ENCODE results near the gene FAM117A. TPM values are rescaled to one million over a fixed set of nuclear protein-coding genes. Genes with fewer than 3 reads are reported as not detected.

Gene FAM117A
- total RNA-seq, 1 experiment from 2014 or later: 10.1 TPM

GRCh38 chr17:49699966-49700575 is 63.9 kb downstream of the FAM117A start:
- no TSS peak for BruUV-seq (replicated peaks)
- CTCF ChIA-PET: interaction anchor here (0.6 kb wide), 1 partner anchor 290 kb away, joined by 3 read pairs; no protein-coding TSS in a partner anchor
- Histone ChIP-seq H3K9me3 (ENCODE audit: low read depth, low read length, poor library complexity, severe bottlenecking) (no peaks in the 10 kb centered on the region), H3K36me3 (ENCODE audit: insufficient read depth, low read length, poor library complexity, severe bottlenecking) (peaks cover 44% of the 10 kb centered on the region), H3K4me1 (ENCODE audit: insufficient read depth, low read length, poor library complexity, severe bottlenecking) (no peaks in the 10 kb centered on the region), H3K27me3 (replicated peaks; ENCODE audit: insufficient read depth, low read depth, low read length, poor library complexity) (no peaks in the 10 kb centered on the region), H3K27ac (ENCODE audit: low read depth, low read length, poor library complexity, severe bottlenecking) (no peak overlapping the region), H3K4me3 (ENCODE audit: low read depth, low read length, poor library complexity, severe bottlenecking) (no peak overlapping the region)
- POLR2A ChIA-PET (ENCODE audit: low non-redundant PET): interaction anchor here (0.6 kb wide), 2 partner anchors 64 to 156 kb away, joined by 3 to 6 read pairs; partner anchors contain the start of gene FAM117A
- no peak for DNase-seq (ENCODE audit: low spot score)
- intact Hi-C loops (cut with micrococcal nuclease; ENCODE audit: unreplicated experiment): loop anchor here (5.0 to 10.0 kb wide), 2 partner anchors 265 to 297 kb away; partner anchors contain the start of gene DLX3
- no peak for TF ChIP-seq EZH2 (IDR thresholded peaks at IDR 0.05; ENCODE audit: borderline replicate concordance, low read depth, low read length, poor library complexity, severe bottlenecking)
- TF ChIP-seq CTCF (conservative IDR thresholded peaks at IDR 0.05; ENCODE audit: low read depth, low read length): no peak

GRCh38 chr17:49698005-49698404 is 65.9 kb downstream of the FAM117A start:
- H3K9me3 ChIP-seq (ENCODE audit: low read depth, low read length, poor library complexity, severe bottlenecking): no peaks in the 10 kb centered on the region
- H3K36me3 ChIP-seq (ENCODE audit: insufficient read depth, low read length, poor library complexity, severe bottlenecking): peaks cover 24% of the 10 kb centered on the region
- ChIA-PET POLR2A (ENCODE audit: low non-redundant PET) (no interaction called here), CTCF (no interaction called here)
- DNase-seq (ENCODE audit: low spot score): no peak
- H3K4me3 ChIP-seq (ENCODE audit: low read depth, low read length, poor library complexity, severe bottlenecking): no peak overlapping the region
- no TSS peak for BruUV-seq (replicated peaks)
- no peaks in the 10 kb centered on the region for H3K27me3 ChIP-seq (replicated peaks; ENCODE audit: insufficient read depth, low read depth, low read length, poor library complexity)
- H3K4me1 ChIP-seq (ENCODE audit: insufficient read depth, low read length, poor library complexity, severe bottlenecking): no peaks in the 10 kb centered on the region
- intact Hi-C loops (cut with micrococcal nuclease; ENCODE audit: unreplicated experiment): loop anchor here (5.0 to 10.0 kb wide), 2 partner anchors 263 to 299 kb away; partner anchors contain the start of gene DLX3
- H3K27ac ChIP-seq (ENCODE audit: low read depth, low read length, poor library complexity, severe bottlenecking): no peak overlapping the region
- TF ChIP-seq CTCF (conservative IDR thresholded peaks at IDR 0.05; ENCODE audit: low read depth, low read length): no peak
- TF ChIP-seq EZH2 (IDR thresholded peaks at IDR 0.05; ENCODE audit: borderline replicate concordance, low read depth, low read length, poor library complexity, severe bottlenecking): no peak

GRCh38 chr17:49696233-49696761 is 67.6 kb downstream of the FAM117A start:
- POLR2A ChIA-PET (ENCODE audit: low non-redundant PET): no interaction called here
- no peak overlapping the region for H3K4me3 ChIP-seq (ENCODE audit: low read depth, low read length, poor library complexity, severe bottlenecking)
- TF ChIP-seq EZH2 (IDR thresholded peaks at IDR 0.05; ENCODE audit: borderline replicate concordance, low read depth, low read length, poor library complexity, severe bottlenecking): no peak
- no peak for TF ChIP-seq CTCF (conservative IDR thresholded peaks at IDR 0.05; ENCODE audit: low read depth, low read length)
- no peaks in the 10 kb centered on the region for H3K27me3 ChIP-seq (replicated peaks; ENCODE audit: insufficient read depth, low read depth, low read length, poor library complexity)
- H3K36me3 ChIP-seq (ENCODE audit: insufficient read depth, low read length, poor library complexity, severe bottlenecking): peaks cover 8% of the 10 kb centered on the region
- no peak overlapping the region for H3K27ac ChIP-seq (ENCODE audit: low read depth, low read length, poor library complexity, severe bottlenecking)
- no peak for DNase-seq (ENCODE audit: low spot score)
- BruUV-seq (replicated peaks): no TSS peak
- CTCF ChIA-PET: interaction anchor here (0.8 to 1.3 kb wide), 5 partner anchors 12 to 129 kb away, joined by 3 to 6 read pairs (median 4); partner anchors contain the start of gene NXPH3
- intact Hi-C loops (cut with micrococcal nuclease; ENCODE audit: unreplicated experiment): loop anchor here (5.0 to 10.0 kb wide), 2 partner anchors 261 to 301 kb away; partner anchors contain the start of gene DLX3
- no peaks in the 10 kb centered on the region for H3K4me1 ChIP-seq (ENCODE audit: insufficient read depth, low read length, poor library complexity, severe bottlenecking)
- no peaks in the 10 kb centered on the region for H3K9me3 ChIP-seq (ENCODE audit: low read depth, low read length, poor library complexity, severe bottlenecking)
